ENCODE data around the gene HOXA11.

The HOXA11 gene

DNA sequence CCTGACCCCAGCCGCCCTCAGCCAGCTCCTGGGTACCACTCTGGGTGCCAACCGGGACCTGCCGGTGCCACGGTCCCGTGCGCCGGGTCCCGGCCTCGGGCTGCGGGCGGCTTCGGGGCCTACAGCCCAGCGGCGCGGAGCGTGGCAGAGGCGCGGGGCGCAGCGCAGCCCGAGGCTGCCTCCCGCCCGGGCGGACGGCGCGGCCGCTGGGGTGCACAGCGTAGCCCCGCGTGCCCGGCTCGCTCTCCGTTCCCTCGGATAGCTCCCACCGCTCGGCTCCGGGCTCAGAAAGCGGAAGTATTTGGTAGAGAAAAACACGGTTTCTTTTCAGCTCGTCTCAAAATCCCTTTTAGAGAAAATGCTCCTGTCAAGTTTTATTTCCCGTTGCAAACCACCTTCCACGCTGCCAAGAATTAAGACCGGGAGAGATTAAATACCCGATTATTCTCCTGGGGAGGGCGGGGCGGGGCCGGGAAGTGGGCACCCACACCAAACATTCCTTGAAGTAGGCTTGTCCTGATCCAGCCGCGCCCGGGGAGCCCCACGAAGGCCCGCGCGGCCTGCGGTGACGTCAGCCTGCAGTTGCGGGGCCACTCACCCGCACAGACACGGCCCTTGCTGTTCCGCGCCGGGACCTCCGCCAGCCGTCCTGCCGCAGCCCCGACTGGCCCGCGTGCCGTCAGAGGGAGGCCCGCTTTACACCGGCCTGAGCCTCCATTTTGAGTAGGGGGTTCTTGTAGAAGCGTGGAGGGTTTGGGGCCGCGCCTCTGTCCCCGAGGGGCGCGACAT lies 7.7 kb upstream of the HOXA11 start:
- DNase-seq = no peak

DNA sequence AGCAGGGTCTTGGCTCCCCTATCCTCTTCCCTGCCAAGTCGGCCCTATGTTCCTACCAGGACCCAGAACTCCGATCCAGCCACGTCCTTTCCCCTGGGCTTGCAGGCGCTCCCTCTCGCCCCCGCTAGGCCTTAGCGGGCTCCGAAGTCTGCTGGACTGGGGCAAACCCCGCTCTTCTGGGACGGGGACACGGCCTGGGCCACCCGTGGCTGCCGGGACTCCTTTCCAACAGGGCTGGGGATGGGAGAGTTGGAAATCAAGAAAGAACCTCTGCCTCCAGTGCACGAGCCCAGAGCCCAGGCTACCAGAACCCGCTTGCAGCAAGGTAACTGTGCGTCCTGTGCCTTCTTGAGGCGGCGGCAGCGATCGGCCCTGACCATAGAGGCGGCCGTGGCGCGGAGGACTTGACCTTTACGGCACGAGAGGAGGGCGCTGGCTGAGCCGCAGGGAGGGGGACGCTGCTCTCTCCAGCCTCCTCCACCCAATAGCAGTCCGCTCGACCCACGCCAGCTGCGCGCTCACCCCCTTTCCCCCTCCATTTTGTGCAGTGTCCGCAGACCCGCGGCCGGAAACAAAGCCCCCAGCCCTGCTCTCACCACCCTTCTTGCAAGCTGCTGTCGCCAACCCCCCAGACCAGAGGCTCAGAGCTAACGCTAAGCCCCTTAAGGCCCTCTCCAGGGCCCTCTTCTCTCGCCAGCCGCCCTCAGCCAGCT lies 7.0 kb upstream of the HOXA11 start:
- DNase-seq = no peak

DNA sequence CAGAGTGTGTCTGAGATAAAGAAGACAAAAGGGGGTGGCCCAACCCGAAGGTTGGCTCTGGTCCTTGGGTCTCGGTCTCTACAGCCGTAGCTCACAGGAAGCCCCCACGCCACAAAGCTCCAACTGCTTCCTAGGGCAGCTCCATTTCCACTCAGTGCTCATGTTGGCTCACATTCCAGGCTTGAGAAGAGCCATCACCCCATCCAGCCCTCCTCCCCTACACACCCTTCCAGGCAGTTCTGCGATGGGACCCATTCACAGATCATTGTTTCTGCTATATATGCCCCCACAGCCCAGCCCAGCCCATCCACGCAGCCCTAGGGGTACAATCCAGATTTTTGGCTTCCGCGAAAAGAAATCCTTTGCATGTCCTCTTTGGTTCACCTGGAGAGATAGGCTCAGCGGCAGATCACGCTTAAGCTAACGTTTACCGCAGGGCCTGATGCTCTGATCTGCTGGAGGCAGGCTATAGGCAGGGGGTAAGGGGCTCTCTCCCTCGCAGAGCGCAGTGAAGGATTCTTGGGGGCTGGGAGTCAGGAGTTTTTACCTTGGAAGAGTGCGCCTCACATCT lies 6.2 kb upstream of the HOXA11 start:
- no peak for DNase-seq

DNA sequence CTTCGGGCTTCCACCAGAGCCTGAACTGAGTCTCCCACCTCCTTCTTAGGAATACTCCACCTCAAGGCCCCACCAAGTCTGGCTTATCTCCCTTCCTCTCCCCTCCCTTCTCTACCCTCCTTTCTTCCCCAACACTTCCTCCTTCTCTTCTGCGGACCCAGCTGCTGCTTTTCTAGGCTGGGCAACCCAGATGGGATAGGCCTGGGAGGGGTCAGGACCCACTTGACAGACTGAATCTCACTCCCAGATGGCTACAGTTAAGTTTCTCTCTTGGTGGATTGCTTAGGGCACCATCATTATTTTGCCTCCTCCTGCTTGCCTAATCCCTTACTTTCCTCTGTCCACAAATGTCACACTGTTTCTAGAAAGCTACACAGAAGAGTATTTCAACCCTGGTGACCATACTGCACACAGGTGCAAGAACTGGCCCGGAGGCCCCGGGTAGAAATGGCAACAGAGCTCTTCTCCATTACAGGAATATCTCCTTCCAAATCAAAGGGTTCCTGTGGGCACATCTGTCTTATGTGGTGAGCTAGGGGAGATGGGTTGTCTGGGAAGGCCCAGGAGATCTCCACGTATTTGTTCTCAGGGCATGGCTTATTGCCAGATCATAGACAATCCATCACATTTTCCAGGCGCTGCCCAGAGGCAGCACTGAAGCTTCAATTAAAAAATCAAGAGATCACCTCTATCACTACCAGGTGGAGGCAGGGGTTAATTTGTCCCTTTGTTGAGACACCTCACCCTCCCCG lies 5.1 kb upstream of the HOXA11 start:
- no peak for DNase-seq

DNA sequence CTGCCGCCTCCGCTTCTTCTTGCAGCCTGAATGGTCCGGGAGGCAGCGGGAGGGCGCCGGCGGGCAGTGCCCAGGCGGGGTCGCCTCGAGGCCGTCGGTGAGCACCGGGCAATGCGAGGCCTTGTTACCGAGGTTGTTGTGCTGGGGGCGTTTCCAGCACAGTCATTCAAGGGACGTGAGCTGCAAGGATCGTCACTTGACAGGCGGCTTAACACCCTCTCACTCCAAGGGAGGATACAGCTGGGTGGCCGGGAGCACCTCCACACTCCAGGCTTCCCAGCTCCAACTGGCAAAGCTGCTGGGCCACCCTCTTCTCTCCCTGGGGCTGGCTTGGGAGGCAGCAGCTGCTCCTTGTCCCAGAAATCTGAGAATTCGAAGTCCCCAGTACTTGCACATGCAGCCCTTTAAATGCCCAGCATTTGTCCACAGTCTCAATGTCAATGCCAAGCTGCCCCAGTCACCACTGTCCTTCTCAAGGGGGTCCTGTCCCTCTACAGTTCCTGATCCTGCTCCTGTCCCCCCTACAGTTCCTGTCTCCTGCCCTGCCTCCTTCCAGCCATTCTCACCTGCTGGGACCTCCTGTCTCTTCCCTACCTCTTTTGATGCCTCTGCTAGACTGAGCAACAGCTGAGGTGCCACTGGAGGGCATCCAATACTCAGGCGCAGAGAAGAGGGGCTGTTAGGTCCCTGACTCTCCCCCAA lies 4.4 kb upstream of the HOXA11 start:
- no peak for DNase-seq

DNA sequence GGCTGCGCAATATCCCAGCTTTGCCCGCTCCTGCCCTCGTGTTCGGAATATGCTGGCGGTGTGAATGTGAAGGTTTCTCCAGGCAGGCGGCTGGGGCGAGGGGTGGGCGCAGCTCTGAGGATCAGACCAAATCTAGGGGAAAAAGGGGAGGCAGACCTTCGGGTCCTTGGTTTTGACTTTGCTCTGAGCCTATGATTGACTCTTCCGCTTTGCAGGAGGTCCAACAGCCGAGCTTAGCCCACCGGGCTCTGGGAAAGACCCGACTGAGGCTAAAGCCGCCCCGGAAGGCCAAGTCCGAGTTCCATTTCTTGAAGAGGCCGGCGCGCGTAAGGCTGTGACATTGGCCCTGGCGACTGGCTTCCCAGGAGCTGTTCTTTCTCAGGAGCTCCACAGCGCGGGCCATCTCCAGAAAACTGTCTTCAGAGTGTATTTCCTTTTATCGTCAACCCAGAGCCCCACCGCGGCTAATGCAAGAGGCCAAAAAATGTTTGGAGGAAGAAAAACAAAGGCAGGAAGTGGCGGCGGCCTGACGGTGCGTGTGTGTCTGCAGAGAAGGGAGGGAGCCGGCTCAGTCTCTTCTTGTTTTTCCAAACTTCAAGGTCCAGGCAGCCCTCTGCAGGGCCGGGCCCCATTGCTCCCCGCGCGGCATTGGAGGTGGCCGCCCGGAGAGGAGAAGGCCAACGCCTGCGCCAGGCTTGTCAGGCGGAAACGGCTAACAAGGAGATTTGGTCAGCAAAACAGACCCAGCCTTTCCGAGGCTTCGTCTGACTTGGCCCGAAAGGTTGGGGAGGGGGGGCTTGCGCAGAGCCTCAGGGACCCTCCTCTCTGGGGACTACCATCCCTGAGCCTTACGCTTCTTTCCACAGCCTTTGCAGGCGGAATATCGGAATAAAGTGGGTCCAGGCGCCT lies 3.6 kb upstream of the HOXA11 start:
- no peak for DNase-seq

DNA sequence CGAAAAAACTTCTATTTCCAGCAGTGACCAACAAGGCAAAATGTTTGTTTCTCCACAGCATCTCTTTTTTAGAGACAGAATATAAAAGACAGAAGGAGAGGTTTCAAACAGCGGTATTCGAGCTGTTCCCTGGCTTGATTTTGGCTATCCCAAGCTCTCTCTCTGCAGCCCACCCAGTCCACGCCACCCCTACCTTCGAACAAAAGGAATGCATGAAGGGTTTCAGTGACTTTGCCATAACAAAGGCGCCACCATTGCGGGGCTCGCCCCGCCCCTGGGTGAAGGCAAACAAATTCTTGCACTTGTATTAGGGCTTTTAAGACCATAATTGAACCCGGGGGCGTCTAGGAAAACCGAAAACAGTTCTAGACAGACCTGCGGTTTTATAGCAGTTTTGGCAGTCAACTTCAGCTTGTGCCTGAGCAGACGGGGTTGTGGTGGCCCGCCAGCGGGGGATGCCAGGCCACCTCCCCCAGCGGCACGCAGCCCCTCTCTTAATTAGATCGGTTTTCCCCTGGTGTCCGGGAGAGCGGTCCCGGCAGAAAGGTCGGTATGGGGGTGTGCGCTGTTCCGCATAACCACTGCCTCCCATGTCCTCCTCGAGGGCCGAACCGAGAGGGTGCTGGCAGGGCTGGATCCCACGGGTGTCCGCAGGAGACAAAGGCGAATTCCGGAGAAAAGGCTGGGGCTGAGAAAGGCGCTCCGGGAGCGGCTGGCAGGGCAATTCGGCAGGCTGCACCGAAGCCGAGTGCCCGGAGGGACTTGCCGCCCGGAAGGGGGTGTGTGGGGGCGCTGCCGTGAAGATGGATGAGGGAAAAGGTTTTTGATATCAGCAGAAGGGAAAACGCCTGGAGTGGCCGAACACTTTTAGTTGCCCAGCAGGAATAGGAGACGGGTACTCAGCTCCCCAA lies 2.7 kb upstream of the HOXA11 start:
- no peak for DNase-seq

DNA sequence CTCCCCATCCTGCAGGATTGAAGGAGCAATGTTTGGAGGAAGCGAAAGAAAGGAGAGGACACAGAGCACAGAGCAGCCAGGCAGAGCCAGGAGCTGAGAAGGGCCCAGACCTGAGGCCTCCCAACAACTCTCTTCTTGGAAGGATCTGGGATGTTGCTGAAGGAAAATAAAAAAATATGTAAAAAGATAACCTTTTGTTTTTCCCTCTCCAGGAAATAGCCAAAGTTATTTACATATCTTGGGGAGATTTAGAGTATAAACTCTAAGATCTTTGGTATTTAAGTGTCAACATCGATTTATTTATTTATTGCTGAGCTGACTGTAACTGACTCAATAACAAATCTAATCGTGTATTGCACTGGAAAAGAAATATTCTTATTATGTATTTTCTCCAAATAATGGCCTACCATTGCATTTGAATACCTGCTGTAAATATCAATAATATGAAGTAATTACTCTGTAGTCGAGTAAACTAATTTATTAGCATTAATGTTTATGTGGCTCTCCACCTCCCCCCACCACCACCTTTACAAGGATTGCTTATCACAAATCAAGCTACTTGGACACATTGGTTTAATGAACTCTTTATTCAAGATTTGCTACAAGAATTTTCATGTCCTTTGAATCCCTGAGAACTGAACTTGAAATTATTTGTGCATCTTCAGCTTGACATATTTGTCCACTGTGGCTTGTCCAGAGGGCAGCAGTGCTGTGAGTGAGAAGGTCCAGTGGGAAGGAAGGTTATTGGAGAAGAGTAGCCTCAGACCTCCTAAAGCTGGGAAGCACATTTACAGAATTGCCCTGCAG lies 1.8 kb upstream of the HOXA11 start:
- no peak for DNase-seq

DNA sequence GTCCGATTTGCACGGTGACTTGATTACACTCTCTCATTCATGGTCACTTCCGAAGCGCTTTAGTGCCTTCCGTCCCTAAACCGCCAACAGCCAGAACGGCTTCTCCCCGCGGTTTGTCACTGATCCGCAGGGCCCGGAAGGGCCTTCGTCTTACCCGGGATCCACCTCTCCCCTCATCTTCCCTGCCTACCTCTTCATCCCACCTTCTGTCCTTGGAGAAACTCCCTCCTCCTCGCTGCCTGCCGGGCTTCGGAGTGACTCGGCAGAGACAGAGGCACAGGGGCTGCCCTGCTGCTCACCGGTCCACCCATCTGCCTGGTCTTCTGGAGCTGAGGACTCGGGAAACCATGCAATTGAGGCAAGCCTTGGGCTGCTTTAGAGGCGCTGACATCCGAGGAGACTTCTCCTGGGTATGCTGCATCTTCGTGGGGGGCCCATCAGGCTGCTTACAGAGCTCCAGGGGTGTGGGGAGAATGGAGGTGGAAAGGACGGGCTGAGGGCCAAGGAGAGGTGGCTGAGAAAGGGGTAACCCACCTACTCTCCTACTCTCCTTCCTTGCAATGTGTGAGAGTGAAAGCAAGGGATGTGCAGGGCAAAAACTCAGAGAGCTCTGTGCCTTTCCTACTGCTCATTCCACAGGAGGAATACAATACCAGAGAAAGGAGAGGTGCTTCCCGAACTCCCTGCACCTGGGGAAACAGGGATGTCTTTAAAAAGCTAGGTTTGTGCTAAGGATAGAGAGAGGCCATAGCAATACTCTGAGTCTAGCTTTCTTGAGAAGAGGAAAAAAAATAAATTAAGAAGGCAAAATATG lies 1.0 kb upstream of the HOXA11 start:
- no peak for DNase-seq

DNA sequence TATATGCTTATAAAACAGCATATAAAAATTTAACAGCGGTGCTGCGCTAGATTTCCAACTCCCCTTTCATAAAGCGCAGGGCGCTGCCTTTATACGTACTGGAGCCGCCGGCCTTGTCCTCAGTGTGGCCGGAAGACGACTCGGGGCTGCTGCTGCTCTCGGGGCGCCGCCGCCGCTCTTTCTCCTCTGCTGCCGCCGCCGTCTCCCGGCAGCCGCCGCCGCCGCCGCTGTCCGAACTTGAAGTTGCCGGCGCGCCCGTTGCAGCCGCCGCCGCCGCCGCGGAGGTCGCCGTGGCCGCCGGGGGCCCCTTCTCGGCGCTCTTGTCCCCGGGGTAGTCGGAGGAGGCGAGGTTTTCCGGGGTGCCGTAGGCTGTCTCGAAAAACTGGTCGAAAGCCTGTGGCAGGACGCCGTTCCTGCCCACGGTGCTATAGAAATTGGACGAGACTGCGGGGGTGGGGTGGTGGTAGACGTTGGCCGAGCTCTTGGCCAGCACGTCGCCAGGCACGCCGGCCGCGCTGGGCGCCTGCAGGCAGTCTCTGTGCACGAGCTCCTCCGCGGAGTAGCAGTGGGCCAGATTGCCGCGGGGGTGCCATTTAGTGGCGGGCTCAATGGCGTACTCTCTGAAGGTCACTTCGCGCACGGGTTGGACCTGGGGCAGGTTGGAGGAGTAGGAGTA lies 557 bp downstream of the HOXA11 start:
- DNase-seq = no peak

DNA sequence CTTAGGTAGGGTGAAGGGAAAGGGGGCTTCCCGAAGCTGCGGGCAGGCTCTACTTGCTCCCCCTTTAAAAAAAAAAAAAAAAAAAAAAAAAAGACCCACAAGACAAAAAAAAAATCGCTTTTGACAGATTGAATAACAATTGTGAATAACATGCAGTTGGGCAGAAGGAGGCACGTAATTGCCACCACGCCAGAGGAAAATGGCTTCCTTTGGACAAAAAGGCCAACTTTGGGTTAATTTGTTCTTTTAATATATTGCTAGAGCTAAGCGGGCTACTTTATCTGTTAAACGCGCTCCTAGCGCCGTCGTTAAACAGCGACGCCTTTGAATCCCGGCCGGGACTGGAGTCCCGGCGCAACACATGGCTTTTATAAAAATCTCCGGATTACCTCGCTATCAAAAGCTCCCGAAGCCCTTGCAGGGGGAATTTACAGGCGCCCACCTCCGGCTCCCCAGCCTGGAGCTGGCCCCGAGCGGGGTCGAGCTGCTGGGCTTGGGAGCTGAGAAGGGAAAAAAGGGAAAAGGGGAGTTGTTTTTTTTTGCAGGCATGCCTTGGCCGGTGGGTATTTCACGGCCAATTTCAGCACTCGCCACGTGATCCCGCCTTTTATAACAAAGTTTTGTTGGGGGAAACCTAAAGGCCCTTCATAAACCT lies 1.2 kb downstream of the HOXA11 start:
- no peak for DNase-seq

DNA sequence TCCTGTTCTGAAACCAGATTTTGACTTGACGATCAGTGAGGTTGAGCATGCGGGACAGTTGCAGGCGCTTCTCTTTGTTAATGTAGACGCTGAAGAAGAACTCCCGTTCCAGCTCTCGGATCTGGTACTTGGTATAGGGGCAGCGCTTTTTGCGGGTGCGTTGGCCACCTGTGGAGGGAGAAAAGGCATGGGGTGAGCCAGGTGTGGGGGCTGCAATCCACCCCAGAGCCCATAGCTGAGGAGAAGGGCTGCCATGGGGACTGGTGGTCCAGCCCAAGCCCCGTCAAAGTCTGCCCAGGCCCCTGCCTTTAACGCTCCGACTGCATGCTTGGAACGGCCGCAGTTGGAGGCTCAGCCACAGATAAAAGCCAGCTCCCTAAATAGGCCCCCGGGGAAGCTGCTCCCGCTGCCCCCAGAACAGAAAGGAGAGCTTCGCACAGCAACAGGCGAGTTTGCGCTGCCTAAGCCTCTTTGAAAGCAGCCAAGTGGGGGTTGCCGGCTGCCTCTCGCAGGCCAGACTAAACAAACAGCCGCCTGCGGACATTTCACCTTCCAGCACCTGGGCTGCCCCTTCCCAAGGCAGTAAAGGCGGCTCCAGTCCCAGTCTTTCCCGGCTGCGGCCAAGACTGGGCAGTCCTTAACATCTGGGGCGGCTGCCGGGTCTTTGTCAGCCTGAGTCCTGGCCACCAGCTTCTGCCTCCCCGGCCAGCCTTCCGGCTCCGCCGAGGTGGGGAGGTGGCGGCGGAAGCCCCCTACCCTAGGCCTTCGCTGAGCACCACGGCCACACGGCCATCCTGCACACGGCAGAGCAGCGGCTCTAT lies 2.0 kb downstream of the HOXA11 start:
- no peak for DNase-seq

DNA sequence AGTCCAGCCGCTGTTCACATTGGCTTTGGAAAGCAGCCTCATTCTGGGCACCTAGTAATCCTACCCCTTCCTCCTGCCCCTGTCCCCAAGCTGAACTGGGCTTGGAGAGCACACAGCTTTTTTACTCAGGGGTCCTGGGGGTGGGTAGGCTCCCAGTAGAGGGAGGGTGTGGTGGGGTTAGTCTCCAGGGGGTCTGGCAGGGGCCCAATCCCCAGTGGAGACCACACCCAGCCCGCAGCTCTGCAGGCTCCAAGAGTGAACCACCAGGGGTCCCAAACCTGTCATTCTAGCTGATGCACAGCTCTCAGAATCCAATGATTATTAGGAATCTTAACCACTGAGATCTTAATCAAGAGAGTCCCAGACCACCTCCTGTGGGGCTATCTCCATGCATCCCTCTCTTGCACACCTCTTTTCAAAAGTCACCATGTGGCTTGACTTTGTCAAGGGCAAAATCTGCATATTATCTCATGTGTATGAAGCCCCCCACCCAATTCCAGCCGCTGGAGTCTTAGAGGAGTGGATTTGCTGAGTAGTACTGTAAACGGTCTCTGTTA lies 2.7 kb downstream of the HOXA11 start:
- DNase-seq = no peak

DNA sequence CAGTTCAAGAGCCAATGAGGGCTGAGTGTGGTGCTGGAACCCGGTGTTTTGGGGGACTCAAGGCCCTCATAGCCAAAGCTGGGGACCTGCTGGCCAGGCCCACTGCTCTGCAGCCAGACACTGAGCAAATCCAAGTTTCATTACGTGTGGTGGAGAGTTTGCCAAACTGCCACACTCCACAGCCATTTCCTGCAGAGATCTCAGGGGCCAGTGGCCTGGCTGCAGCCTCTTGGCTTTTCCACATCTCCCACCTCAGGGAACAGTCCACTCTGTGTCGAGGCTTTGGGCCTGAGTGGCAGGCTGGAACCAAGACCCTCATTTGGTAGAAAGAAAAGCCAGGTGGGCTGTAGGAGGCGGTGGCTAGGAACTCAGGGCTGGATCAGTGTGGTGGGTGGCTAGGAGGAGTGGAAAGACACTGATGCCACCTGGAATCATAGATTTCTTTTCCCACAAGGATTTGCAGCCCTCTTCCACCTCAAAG lies 3.2 kb downstream of the HOXA11 start:
- no peak for DNase-seq

DNA sequence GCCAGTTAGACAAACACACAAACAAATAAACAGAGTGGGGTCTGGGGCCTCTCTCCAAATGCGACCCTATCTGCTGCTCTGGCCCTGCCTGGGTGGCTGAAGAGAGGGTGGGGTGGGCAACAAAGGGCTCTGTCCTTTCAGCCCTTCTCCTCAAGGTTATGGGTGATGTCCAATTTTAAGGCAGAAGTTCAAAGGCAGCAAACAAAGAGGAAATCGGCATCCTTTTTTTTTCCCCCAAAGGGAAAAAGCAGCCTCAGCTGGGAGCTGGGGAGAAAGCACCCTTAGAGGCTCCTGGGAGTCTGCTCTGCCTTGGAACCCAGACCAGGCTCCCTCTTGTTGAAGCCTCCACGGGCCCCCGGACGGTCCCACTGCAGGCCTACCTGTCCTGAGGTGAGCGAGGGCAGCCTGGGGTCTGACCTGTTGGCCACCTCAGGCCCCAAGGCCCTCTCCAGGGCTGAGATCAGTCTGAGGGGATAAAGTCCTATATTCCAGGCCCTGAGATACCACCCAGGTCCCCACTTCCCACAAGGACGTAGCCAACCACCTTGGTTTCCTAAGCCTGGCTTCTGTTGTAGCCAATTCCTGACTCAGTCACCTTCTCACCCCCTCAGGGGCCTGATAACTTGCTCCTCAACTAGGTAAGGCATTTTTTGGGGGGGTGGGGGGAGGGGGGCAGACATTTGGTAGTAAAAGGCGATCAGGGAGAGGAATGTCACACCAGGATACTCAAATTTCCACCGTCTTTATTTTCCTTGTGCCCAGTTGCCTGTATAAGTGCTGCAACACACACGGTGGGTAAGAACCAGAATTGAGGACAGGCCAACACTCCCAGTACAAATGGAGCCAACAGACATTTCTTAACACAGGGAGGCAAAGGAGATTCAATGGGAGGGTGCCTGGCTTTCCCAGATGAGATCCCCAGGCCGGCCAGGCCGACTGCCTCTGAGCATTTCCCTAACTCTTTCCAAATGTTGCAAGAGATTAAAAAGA lies 4.3 kb downstream of the HOXA11 start:
- no peak for DNase-seq

Measured in stimulated activated CD4-positive, alpha-beta T cell treated with anti-CD3 and anti-CD28 coated beads, Interleukin-12 subunit alpha, Interleukin-12 subunit beta, amount 100 ng/mL, for 4 hours (primary cell).